Activated naive CD8-positive, alpha-beta T cell treated with anti-CD3 and anti-CD28 coated beads, Interleukin-2, amount 50 U/mL, for 24 hours (primary cell): Measurements from ENCODE around the gene PHF20.
"Not testable (repeated sequence)": the region's sequence is repeated elsewhere in the genome, so short reads cannot be mapped to it uniquely, and the experiment has no call there.

ENCODE experiments used
- ATAC-seq: fragments of 150-1000 bp; cut with Tn5 transposase; one replicate; pipeline ENCODE4 v1.10.0; 2021
- DNase-seq: peaks from one replicate; pipeline ENCODE4 v3.0.0; 2021
- H3K27ac Mint-ChIP-seq: one replicate; pipeline ENCODE4 v1.8.0; 2021; ENCODE audit warnings: mild to moderate bottlenecking, mixed read lengths
- H3K27me3 Mint-ChIP-seq: one replicate; pipeline ENCODE4 v1.8.0; 2021; ENCODE audit warnings: mixed read lengths
- H3K36me3 Mint-ChIP-seq: one replicate; pipeline ENCODE4 v1.8.0; 2021; ENCODE audit warnings: low read depth, mixed read lengths
- H3K4me1 Mint-ChIP-seq: one replicate; pipeline ENCODE4 v1.8.0; 2021; ENCODE audit warnings: mixed read lengths
- H3K4me3 Mint-ChIP-seq: one replicate; pipeline ENCODE4 v1.8.0; 2021; ENCODE audit warnings: mild to moderate bottlenecking, moderate library complexity, mixed read lengths
- H3K9me3 Mint-ChIP-seq: one replicate; pipeline ENCODE4 v1.8.0; 2021; ENCODE audit warnings: mixed read lengths

The PHF20 gene

DNA sequence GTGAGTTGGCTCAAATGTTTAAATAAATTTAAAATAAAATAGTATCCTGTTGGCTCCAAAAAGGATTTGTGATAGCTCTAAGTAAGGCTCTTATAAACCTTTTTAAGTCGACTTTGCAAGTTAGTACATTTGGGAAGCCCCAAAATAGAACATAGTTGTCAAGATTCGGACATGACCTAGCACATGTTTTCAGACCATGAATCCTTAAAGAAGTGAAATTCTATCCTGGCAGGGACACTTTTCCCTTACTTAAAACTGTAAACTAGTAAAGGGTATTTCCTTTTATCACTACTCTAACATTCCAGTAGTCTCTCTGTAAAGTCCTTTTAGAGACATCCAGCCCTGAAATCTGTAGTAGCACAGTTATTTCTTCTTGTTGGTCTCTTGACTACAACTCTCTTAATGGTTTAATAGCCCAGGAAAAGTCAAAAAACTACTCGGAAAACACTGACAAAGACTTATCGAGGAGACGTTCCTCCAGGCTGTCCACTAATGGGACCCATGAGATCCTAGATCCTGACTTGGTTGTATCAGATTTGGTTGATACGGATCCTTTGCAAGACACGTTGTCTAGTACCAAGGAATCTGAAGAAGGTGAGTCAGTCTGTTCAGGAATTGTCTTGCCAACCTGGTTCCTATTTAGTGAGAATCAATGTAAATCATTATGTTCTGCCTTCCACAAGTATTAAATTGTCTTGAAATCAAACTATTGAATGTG, 98.9 kb downstream of the PHF20 start:
- Mint-ChIP-seq H3K9me3 (no peaks in the 10 kb centered on the region), H3K4me3 (no peak overlapping the region), H3K36me3 (peaks cover 10% of the 10 kb centered on the region), H3K4me1 (peaks cover 7% of the 10 kb centered on the region), H3K27ac (no peak overlapping the region), H3K27me3 (no peaks in the 10 kb centered on the region)
- no peak for ATAC-seq
- DNase-seq, result no peak

DNA sequence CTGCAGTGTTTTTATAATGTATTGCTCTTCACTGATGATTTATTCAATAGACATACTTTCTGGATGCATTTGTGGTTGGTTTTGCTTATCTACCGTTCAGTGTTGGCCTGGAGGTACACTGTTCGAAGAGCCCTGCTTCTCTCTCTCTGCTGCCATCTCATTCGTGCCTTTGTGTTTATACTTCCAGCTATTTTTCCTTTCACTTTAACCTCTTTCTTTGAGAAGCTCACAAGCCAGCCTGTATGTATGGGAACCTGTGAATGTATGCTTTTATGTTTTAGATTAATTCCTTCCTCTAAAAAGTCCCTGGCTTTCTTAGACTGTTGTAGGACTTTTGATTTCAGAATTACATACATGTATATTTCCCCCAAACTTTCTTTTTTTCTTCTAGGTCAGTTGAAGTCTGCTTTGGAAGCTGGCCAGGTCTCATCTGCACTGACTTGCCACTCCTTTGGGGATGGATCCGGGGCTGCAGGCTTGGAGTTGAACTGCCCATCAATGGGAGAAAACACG, 99.5 kb downstream of the PHF20 start:
- Mint-ChIP-seq H3K27ac (no peak overlapping the region), H3K4me3 (no peak overlapping the region), H3K9me3 (no peaks in the 10 kb centered on the region), H3K4me1 (peaks cover 7% of the 10 kb centered on the region), H3K36me3 (peaks cover 10% of the 10 kb centered on the region), H3K27me3 (no peaks in the 10 kb centered on the region)
- ATAC-seq, result no peak
- DNase-seq, result no peak

GRCh38 chr20:35876033-35876320, 104.2 kb downstream of the PHF20 start:
- Mint-ChIP-seq H3K27me3 (no peaks in the 10 kb centered on the region), H3K27ac (no peak overlapping the region), H3K4me3 (no peak overlapping the region), H3K36me3 (peaks cover 10% of the 10 kb centered on the region), H3K4me1 (peaks cover 10% of the 10 kb centered on the region), H3K9me3 (no peaks in the 10 kb centered on the region)
- ATAC-seq (no peak), DNase-seq (no peak)

DNA sequence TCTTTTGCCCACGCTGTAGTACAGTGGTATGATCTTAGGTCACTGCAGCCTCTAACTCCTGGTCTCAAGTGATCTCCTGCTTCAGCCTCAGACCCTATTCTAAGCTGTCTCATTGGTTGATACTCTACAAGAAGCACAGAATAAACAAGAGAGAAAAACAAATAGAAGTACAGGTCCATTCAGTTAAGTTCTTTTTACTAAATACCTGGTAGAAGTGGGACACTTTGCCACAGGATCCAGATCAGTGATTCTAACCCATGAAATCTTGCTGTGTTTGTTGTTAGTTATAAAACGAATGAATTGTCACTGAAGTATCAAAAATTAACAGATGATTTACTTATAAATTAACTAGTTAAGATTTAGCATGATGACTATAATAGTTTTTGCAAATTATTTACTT, 105.8 kb downstream of the PHF20 start:
- Mint-ChIP-seq H3K27me3 (no peaks in the 10 kb centered on the region), H3K9me3 (no peaks in the 10 kb centered on the region), H3K4me3 (no peak overlapping the region), H3K36me3 (peaks cover 7% of the 10 kb centered on the region), H3K4me1 (peaks cover 7% of the 10 kb centered on the region), H3K27ac (no peak overlapping the region)
- ATAC-seq, result no peak
- DNase-seq, result no peak

GRCh38 chr20:35878113-35878625, 106.4 kb downstream of the PHF20 start:
- H3K27ac Mint-ChIP-seq, result no peak overlapping the region
- ATAC-seq (no peak), DNase-seq (no peak)
- no peak overlapping the region for H3K4me3 Mint-ChIP-seq
- peaks cover 7% of the 10 kb centered on the region for H3K36me3 Mint-ChIP-seq
- no peaks in the 10 kb centered on the region for H3K9me3 Mint-ChIP-seq
- no peaks in the 10 kb centered on the region for H3K27me3 Mint-ChIP-seq
- peaks cover 7% of the 10 kb centered on the region for H3K4me1 Mint-ChIP-seq

GRCh38 chr20:35881676-35882075, 109.9 kb downstream of the PHF20 start:
- peaks cover 12% of the 10 kb centered on the region for H3K36me3 Mint-ChIP-seq
- peaks cover 22% of the 10 kb centered on the region for H3K4me1 Mint-ChIP-seq
- no peaks in the 10 kb centered on the region for H3K9me3 Mint-ChIP-seq
- no peak overlapping the region for H3K4me3 Mint-ChIP-seq
- DNase-seq, result no peak
- H3K27me3 Mint-ChIP-seq, result no peaks in the 10 kb centered on the region
- no peak for ATAC-seq
- H3K27ac Mint-ChIP-seq, result peak overlapping the region; percentile 18

DNA sequence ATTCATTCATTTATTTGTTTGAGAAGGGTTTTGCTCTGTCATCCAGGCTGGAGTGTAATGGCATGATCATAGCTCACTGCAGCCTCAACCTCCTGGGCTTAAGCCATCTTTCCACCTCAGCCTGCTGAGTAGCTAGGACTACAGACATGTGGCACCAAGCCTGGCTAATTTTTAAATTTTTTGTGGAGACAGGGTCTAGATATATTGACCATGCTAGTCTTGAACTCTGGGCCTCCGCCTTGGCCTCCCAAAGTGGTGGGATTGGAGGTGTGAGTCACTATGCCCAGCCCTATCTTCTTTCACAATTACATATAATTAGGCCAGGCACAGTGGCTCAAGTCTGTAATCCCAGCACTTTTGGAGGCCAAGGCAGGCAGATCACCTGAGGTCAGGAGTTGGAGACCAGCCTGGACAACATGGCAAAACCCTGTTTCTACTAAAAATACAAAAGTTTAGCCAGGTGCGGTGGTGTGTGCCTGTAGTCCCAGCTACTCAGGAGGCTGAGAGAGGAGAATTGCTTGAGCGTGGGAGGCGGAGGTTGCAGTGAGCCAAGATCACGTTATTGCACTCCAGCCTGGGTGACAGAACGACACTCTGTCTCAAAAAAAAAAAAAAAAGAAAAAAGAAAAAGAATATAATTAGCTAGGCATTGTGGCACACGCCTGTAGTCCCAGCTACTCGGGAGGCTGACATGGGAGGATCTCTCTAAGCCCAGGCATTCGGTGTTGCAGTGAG, 110.8 kb downstream of the PHF20 start:
- H3K9me3 Mint-ChIP-seq, ATAC-seq, H3K4me3 Mint-ChIP-seq, H3K27ac Mint-ChIP-seq, H3K27me3 Mint-ChIP-seq, DNase-seq: not testable (repeated sequence)
- peaks cover 11% of the 10 kb centered on the region for H3K36me3 Mint-ChIP-seq
- H3K4me1 Mint-ChIP-seq, result peaks cover 23% of the 10 kb centered on the region

DNA sequence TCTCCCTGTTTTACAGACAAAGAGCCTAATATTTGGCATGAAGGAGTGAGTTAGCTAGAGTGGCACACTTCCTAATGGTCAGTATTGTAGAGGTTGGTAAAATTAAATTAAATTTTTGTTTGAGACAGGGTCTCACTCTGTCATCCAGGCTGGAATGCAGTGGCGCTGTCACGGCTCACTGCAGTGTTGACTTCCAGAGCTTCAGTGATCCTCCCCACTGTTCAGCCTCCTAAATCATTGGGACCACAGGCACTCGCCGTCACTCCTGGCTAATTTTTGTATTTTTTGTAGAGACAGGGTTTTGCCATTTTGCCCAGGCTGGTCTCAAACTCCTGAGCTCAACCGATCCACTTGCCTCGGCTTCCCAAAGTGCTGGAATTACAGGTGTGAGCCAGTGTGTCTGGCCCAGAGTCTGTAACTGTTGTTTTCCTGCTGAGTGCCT, 111.5 kb downstream of the PHF20 start:
- H3K27ac Mint-ChIP-seq, result no peak overlapping the region
- no peak for DNase-seq

DNA sequence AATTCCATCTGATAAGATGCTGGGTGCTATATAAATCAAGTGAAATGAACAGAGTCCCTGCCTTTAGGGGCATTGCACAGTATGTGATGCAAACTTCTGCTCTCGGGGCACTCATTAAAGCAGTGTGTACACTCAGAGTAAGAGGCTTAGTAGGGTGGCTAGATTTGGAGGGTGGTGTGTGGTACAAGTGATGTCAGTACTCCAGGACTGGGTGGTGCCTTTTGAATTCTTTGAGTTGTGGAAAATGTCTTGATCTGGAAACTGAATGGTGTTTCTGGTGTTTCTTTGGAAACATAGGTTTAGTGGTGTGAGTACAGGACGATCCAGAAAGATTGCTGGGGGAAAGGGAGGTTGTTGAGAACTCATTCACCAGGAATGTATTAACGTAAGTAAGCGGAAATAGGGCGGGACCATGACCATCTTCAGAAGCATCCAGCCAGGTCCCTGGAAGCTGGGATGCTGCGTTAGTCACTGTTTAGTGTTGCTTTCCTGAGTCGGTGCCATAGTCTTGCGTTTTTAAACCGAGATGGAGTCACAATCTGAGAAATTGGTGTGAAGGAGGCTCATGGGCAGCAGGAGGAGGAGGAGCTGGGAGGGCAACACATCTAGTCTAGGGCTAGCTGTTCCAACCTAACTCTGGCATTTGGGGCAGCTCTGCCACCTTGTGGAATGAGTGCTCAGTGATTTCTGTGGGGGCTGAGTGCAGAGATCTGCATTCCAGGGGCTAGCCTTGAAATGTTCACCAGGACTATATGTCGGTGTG, 112.1 kb downstream of the PHF20 start:
- ATAC-seq (peak; percentile 91), DNase-seq (peak; percentile 42)
- H3K27me3 Mint-ChIP-seq, result no peaks in the 10 kb centered on the region
- H3K27ac Mint-ChIP-seq, result peak overlapping the region; percentile 21
- no peak overlapping the region for H3K4me3 Mint-ChIP-seq
- H3K36me3 Mint-ChIP-seq, result peaks cover 10% of the 10 kb centered on the region
- no peaks in the 10 kb centered on the region for H3K9me3 Mint-ChIP-seq
- peaks cover 25% of the 10 kb centered on the region for H3K4me1 Mint-ChIP-seq

More for the DNA sequence above, 111.5 kb downstream of the PHF20 start:
- Mint-ChIP-seq H3K4me1 (peaks cover 23% of the 10 kb centered on the region), H3K27me3 (no peaks in the 10 kb centered on the region), H3K4me3 (no peak overlapping the region), H3K36me3 (peaks cover 10% of the 10 kb centered on the region), H3K9me3 (no peaks in the 10 kb centered on the region)
- no peak for ATAC-seq

GRCh38 chr20:35884541-35884865, 112.7 kb downstream of the PHF20 start:
- no peaks in the 10 kb centered on the region for H3K27me3 Mint-ChIP-seq
- peaks cover 25% of the 10 kb centered on the region for H3K4me1 Mint-ChIP-seq
- peaks cover 10% of the 10 kb centered on the region for H3K36me3 Mint-ChIP-seq
- no peak overlapping the region for H3K27ac Mint-ChIP-seq
- no peak for ATAC-seq
- DNase-seq, result no peak
- H3K4me3 Mint-ChIP-seq, result no peak overlapping the region
- no peaks in the 10 kb centered on the region for H3K9me3 Mint-ChIP-seq

DNA sequence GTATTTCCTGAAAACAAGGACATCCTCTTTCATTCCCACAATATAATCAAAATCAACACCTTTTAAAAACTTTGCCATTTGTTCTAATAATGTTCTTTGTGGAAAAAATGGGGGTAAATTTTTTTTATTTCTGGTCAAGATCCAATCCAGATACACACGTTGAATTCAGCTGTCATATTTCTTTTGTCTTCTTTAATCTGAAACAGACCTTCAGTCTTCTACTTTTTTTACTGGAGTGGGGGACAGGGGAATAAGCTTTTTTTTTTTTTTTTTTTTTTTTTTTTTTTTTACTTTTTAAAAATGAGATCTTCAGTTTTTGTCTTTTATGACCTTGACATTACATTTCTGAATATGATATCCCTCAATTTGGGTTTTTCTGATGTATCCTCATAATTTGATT, 113.4 kb downstream of the PHF20 start:
- Mint-ChIP-seq H3K9me3 (no peaks in the 10 kb centered on the region), H3K4me3 (no peak overlapping the region), H3K27ac (peak overlapping the region; percentile 35), H3K27me3 (no peaks in the 10 kb centered on the region), H3K4me1 (peaks cover 21% of the 10 kb centered on the region), H3K36me3 (peaks cover 9% of the 10 kb centered on the region)
- ATAC-seq (no peak), DNase-seq (no peak)

DNA sequence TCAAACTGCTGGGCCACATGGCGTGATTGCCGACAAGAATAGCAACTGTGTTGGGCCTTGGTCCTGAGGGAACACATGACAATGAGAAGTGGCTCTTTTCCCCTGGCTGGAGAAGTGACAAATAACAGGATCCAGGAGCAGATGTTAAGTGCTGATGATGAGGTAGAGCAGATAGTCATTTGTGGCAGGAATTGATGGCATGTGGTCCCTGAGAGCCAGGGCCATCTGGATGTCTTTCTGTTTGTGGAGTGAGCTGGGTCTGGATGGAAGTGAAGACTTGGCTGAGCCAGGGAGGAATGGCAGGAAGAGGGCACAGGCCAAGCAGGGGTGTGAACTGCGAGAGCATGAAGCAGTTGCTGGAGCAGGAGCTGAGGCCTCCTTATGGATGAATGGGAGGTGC, 114.7 kb downstream of the PHF20 start:
- DNase-seq (no peak), ATAC-seq (no peak)
- no peaks in the 10 kb centered on the region for H3K27me3 Mint-ChIP-seq
- H3K9me3 Mint-ChIP-seq, result no peaks in the 10 kb centered on the region
- no peak overlapping the region for H3K4me3 Mint-ChIP-seq
- H3K4me1 Mint-ChIP-seq, result peaks cover 24% of the 10 kb centered on the region
- peak overlapping the region; percentile 64 for H3K27ac Mint-ChIP-seq
- peaks cover 15% of the 10 kb centered on the region for H3K36me3 Mint-ChIP-seq

DNA sequence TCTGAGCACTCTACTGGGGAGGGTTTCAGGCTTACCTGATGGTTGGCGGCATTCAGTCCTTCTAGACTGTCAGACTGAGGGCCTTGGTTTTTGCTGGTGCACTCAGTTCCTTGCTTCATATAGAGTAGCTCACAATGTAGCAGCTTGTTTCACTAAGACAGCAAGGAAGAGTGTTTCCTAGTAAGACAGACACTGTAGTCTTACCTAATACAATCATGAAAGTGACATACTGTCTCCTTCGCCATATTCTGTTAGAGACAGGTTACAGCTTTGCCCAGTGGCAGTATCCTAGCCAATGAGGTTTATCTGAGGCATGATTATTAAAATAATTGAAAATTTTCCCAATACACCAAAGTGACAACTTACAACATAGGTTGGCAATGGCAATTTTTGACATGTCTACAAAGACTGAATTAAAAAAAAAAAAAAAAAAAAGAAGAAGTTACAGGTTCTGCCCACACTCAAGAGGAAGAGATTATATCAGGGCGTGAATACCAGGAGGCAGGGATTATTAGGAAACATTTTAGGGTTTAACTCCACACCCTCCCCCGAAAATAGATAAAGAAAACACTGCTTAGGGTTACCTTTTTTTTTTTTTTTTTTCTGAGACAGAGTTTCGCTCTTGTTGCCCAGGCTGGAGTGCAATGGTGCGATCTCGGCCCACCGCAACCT, 115.7 kb downstream of the PHF20 start:
- peaks cover 25% of the 10 kb centered on the region for H3K4me1 Mint-ChIP-seq
- DNase-seq, result no peak
- ATAC-seq, result no peak
- no peak overlapping the region for H3K4me3 Mint-ChIP-seq
- no peaks in the 10 kb centered on the region for H3K9me3 Mint-ChIP-seq
- H3K36me3 Mint-ChIP-seq, result peaks cover 16% of the 10 kb centered on the region
- no peak overlapping the region for H3K27ac Mint-ChIP-seq
- H3K27me3 Mint-ChIP-seq, result no peaks in the 10 kb centered on the region

DNA sequence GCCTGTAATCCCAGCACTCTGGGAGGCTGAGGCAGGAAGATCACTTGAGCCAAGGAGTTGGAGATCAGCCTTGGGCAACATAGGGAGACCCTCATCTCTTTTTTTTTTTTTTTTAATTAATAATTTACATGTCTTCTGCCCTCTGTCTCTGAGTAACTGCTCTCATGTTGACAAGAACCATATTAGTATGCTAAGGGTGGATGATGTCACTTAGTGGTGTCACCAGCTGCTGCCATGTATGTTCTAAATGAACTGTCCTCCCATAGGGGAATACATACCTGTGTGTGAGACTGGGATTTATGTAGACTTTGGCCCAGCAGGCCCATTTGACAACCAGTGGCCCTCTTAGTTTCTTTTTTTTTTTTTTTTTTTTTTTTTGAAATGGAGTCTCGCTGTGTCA, 116.8 kb downstream of the PHF20 start:
- H3K36me3 Mint-ChIP-seq, result peaks cover 21% of the 10 kb centered on the region
- peaks cover 25% of the 10 kb centered on the region for H3K4me1 Mint-ChIP-seq
- H3K9me3 Mint-ChIP-seq, result no peaks in the 10 kb centered on the region
- ATAC-seq (no peak), DNase-seq (no peak)
- H3K4me3 Mint-ChIP-seq, result no peak overlapping the region
- H3K27ac Mint-ChIP-seq, result no peak overlapping the region
- no peaks in the 10 kb centered on the region for H3K27me3 Mint-ChIP-seq
